ENCODE data around the gene CDH1. TPM values are rescaled to one million over a fixed set of nuclear protein-coding genes. Genes with fewer than 3 reads are reported as not detected.

The CDH1 gene
- total RNA-seq, 2 donors from 2014 or later, result 95.3 to 107 TPM

DNA sequence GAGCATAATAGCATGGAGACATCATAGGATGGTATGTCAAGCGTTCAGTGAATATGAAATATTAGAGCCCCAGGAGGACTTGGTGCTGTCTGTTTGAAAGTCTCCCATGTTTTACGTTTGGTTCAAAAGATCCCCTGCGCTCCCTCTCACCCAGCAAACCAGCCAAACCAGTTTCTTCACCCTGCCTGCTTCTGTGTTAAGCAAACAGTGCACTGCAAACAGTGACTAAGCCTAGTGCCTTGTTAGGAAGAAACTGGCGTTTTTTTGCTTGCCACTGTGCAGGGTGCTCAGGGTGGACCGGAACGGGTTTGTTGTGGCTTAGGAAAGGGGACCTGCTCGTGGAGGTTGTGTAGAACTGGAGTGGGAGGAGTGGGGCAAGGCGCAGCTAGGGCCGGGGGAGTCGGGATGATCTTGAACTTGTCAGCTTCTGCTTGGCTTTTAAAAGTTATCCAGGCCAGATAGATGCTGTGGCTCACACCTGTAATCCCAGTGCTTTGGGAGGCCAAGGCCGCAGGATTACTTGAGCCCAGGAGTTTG, 7.7 kb downstream of the CDH1 start:
- intact Hi-C loops (cut with DNase I), result no loop called here
- H3K4me3 ChIP-seq, result no peak overlapping the region
- TF ChIP-seq POLR2A (IDR thresholded peaks at IDR 0.05) (peak in 2 of 3 donors; percentile 51 to 54), CTCF (IDR thresholded peaks at IDR 0.05) (no peak)
- H3K4me1 ChIP-seq, result peaks cover 92% of the 10 kb centered on the region
- peak overlapping the region; percentile 91 to 98 (median 96) for H3K27ac ChIP-seq
- DNase-seq, result peak; percentile 88 to 95 (median 92)
- H3K9me3 ChIP-seq, result no peaks in the 10 kb centered on the region
- H3K27me3 ChIP-seq, result no peaks in the 10 kb centered on the region
- H3K36me3 ChIP-seq (replicated peaks in 1 of 2; ENCODE audit: insufficient read depth in 1 of 2, low read depth in 2 of 2), result no peaks in the 10 kb centered on the region
- WGBS, 2 donors, result 11 to 18% methylated on average over 10 to 11 of the region's 11 CpGs
- ATAC-seq, result peak; percentile 91

- peak overlapping the region; percentile 39 to 98 (median 96) for H3K27ac ChIP-seq
- no peaks in the 10 kb centered on the region for H3K9me3 ChIP-seq
- no peak overlapping the region for H3K4me3 ChIP-seq
- ATAC-seq, result no peak
- intact Hi-C loops (cut with DNase I), result no loop called here
- H3K4me1 ChIP-seq, result peaks cover 88% of the 10 kb centered on the region
- no peak for DNase-seq
- no peak for TF ChIP-seq POLR2A (IDR thresholded peaks at IDR 0.05)
- H3K27me3 ChIP-seq, result no peaks in the 10 kb centered on the region
- H3K36me3 ChIP-seq (replicated peaks in 1 of 2; ENCODE audit: insufficient read depth in 1 of 2, low read depth in 2 of 2), result no peaks in the 10 kb centered on the region
Measured at GRCh38 chr16:68746951-68747350, 9.9 kb downstream of the CDH1 start.

DNA sequence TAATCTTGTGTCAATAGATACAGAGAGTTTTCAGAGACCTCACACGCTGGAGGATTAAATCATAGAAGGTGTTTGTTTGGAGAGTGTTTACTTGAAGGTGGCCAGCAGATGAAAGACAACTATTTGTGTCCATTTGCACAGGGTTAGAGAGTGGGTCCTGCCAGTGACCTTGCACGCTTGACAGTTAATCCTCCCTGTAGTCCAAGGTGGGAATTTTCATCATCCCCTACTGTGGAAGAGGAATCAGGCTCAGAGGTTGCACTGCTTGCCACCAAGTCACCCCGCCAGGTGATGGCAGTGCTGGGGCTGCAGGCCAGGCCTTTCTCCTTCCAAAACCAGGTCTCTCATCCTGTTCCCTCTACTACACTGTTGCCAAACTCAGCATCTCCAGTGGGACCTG, 12.3 kb downstream of the CDH1 start:
- ATAC-seq (no peak), DNase-seq (peak in 1 of 4 donors; percentile 8)
- Histone ChIP-seq H3K27me3 (no peaks in the 10 kb centered on the region), H3K36me3 (replicated peaks in 1 of 2; ENCODE audit: insufficient read depth in 1 of 2, low read depth in 2 of 2) (no peaks in the 10 kb centered on the region), H3K4me3 (no peak overlapping the region), H3K27ac (peak overlapping the region; percentile 34 to 98 (median 44)), H3K4me1 (peaks cover 88% of the 10 kb centered on the region), H3K9me3 (no peaks in the 10 kb centered on the region)
- WGBS, 2 donors, result 48 to 55% methylated on average over 3 of the region's 3 CpGs
- TF ChIP-seq CTCF (IDR thresholded peaks at IDR 0.05) (peak in 3 of 7 experiments; percentile 9 to 21 (median 13)), POLR2A (IDR thresholded peaks at IDR 0.05) (no peak)
- intact Hi-C loops (cut with DNase I), result no loop called here

DNA sequence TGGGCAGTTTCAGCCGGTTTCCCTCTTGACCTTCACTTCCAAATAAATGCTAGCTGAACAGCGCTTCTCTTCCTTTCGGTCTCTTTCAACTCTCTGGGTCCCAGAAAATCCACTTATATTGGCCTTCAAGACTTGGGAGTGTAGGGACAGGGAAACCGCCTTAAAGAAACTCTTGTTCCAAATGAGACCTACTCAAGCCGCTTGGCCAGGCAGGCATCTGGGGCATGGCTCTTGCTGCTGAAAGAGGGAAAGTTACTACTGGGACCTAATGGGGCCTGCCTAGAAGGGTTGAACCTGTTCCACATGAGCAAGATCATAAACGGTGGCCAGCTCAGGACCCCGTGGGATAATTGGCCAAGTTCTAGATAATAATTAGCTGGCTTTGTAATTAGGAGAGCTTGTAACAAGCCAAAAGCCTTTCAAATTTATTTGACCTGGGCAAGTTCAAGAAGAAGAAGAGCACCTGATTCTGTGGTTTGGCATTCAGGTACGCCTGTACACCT, 13.2 kb downstream of the CDH1 start:
- H3K4me1 ChIP-seq, result peaks cover 91% of the 10 kb centered on the region

GRCh38 chr16:68751160-68751559, 14.1 kb downstream of the CDH1 start:
- Histone ChIP-seq H3K4me1 (peaks cover 92% of the 10 kb centered on the region), H3K27ac (peak overlapping the region in 2 of 4 donors; percentile 24 to 25), H3K36me3 (replicated peaks in 1 of 2; ENCODE audit: insufficient read depth in 1 of 2, low read depth in 2 of 2) (no peaks in the 10 kb centered on the region), H3K4me3 (no peak overlapping the region), H3K9me3 (no peaks in the 10 kb centered on the region), H3K27me3 (no peaks in the 10 kb centered on the region)
- intact Hi-C loops (cut with DNase I), result no loop called here
- TF ChIP-seq CTCF (IDR thresholded peaks at IDR 0.05) (no peak), POLR2A (IDR thresholded peaks at IDR 0.05) (no peak)
- no peak for DNase-seq
- 95 to 96% methylated on average over 4 of the region's 4 CpGs for WGBS, 2 donors
- ATAC-seq, result no peak

More for the DNA sequence above, 13.2 kb downstream of the CDH1 start:
- no peaks in the 10 kb centered on the region for H3K9me3 ChIP-seq
- no peak for TF ChIP-seq CTCF (IDR thresholded peaks at IDR 0.05)
- no peak for TF ChIP-seq POLR2A (IDR thresholded peaks at IDR 0.05)
- ATAC-seq, result no peak
- no peak for DNase-seq
- H3K27ac ChIP-seq, result peak overlapping the region in 3 of 4 donors; percentile 11 to 98 (median 43)
- H3K4me3 ChIP-seq, result no peak overlapping the region
- H3K27me3 ChIP-seq, result no peaks in the 10 kb centered on the region
- WGBS, 2 donors, result 56 to 62% methylated on average over 8 of the region's 8 CpGs
- intact Hi-C loops (cut with DNase I), result no loop called here
- no peaks in the 10 kb centered on the region for H3K36me3 ChIP-seq (replicated peaks in 1 of 2; ENCODE audit: insufficient read depth in 1 of 2, low read depth in 2 of 2)
